ENCODE data around the gene MAPK6. TPM values are rescaled to one million over a fixed set of nuclear protein-coding genes. Genes with fewer than 3 reads are reported as not detected.

Gene MAPK6
- total RNA-seq, 1 experiment from 2014 or later = 56.4 TPM

GRCh38 chr15:52006702-52007340 lies 12.2 kb upstream of the MAPK6 start:
- Histone ChIP-seq H3K36me3 (ENCODE audit: insufficient read depth, low read length, poor library complexity, severe bottlenecking) (no peaks in the 10 kb centered on the region), H3K9me3 (ENCODE audit: low read depth, low read length, poor library complexity, severe bottlenecking) (no peaks in the 10 kb centered on the region), H3K4me3 (ENCODE audit: low read depth, low read length, poor library complexity, severe bottlenecking) (no peak overlapping the region), H3K27ac (ENCODE audit: low read depth, low read length, poor library complexity, severe bottlenecking) (no peak overlapping the region), H3K27me3 (replicated peaks; ENCODE audit: insufficient read depth, low read depth, low read length, poor library complexity) (no peaks in the 10 kb centered on the region), H3K4me1 (ENCODE audit: insufficient read depth, low read length, poor library complexity, severe bottlenecking) (no peaks in the 10 kb centered on the region)
- no peak for DNase-seq (ENCODE audit: low spot score)
- POLR2A ChIA-PET (ENCODE audit: low non-redundant PET) = no interaction called here
- intact Hi-C loops (cut with micrococcal nuclease; ENCODE audit: unreplicated experiment) = no loop called here
- CTCF ChIA-PET = no interaction called here
- no TSS peak for BruUV-seq (replicated peaks)
- no peak for TF ChIP-seq EZH2 (IDR thresholded peaks at IDR 0.05; ENCODE audit: borderline replicate concordance, low read depth, low read length, poor library complexity, severe bottlenecking)
- TF ChIP-seq, protein P1, sequence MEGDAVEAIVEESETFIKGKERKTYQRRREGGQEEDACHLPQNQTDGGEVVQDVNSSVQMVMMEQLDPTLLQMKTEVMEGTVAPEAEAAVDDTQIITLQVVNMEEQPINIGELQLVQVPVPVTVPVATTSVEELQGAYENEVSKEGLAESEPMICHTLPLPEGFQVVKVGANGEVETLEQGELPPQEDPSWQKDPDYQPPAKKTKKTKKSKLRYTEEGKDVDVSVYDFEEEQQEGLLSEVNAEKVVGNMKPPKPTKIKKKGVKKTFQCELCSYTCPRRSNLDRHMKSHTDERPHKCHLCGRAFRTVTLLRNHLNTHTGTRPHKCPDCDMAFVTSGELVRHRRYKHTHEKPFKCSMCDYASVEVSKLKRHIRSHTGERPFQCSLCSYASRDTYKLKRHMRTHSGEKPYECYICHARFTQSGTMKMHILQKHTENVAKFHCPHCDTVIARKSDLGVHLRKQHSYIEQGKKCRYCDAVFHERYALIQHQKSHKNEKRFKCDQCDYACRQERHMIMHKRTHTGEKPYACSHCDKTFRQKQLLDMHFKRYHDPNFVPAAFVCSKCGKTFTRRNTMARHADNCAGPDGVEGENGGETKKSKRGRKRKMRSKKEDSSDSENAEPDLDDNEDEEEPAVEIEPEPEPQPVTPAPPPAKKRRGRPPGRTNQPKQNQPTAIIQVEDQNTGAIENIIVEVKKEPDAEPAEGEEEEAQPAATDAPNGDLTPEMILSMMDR (conservative IDR thresholded peaks at IDR 0.05; ENCODE audit: low read depth, low read length) = no peak

- DNase-seq (ENCODE audit: low spot score) = no peak
- Histone ChIP-seq H3K4me3 (ENCODE audit: low read depth, low read length, poor library complexity, severe bottlenecking) (no peak overlapping the region), H3K9me3 (ENCODE audit: low read depth, low read length, poor library complexity, severe bottlenecking) (no peaks in the 10 kb centered on the region), H3K4me1 (ENCODE audit: insufficient read depth, low read length, poor library complexity, severe bottlenecking) (no peaks in the 10 kb centered on the region), H3K36me3 (ENCODE audit: insufficient read depth, low read length, poor library complexity, severe bottlenecking) (no peaks in the 10 kb centered on the region), H3K27ac (ENCODE audit: low read depth, low read length, poor library complexity, severe bottlenecking) (no peak overlapping the region), H3K27me3 (replicated peaks; ENCODE audit: insufficient read depth, low read depth, low read length, poor library complexity) (no peaks in the 10 kb centered on the region)
- POLR2A ChIA-PET (ENCODE audit: low non-redundant PET) = no interaction called here
- TF ChIP-seq, protein P1 (conservative IDR thresholded peaks at IDR 0.05; ENCODE audit: low read depth, low read length) = no peak
- TF ChIP-seq EZH2 (IDR thresholded peaks at IDR 0.05; ENCODE audit: borderline replicate concordance, low read depth, low read length, poor library complexity, severe bottlenecking) = no peak
- CTCF ChIA-PET = no interaction called here
- intact Hi-C loops (cut with micrococcal nuclease; ENCODE audit: unreplicated experiment) = no loop called here
- no TSS peak for BruUV-seq (replicated peaks)
Observed at GRCh38 chr15:52008359-52008697, 10.7 kb upstream of the MAPK6 start.

- no peaks in the 10 kb centered on the region for H3K9me3 ChIP-seq (ENCODE audit: low read depth, low read length, poor library complexity, severe bottlenecking)
- TF ChIP-seq, protein P1 (conservative IDR thresholded peaks at IDR 0.05; ENCODE audit: low read depth, low read length) = no peak
- no peak for TF ChIP-seq EZH2 (IDR thresholded peaks at IDR 0.05; ENCODE audit: borderline replicate concordance, low read depth, low read length, poor library complexity, severe bottlenecking)
- H3K4me1 ChIP-seq (ENCODE audit: insufficient read depth, low read length, poor library complexity, severe bottlenecking) = no peaks in the 10 kb centered on the region
- H3K36me3 ChIP-seq (ENCODE audit: insufficient read depth, low read length, poor library complexity, severe bottlenecking) = no peaks in the 10 kb centered on the region
- no peak overlapping the region for H3K4me3 ChIP-seq (ENCODE audit: low read depth, low read length, poor library complexity, severe bottlenecking)
- intact Hi-C loops (cut with micrococcal nuclease; ENCODE audit: unreplicated experiment) = no loop called here
- DNase-seq (ENCODE audit: low spot score) = no peak
- H3K27ac ChIP-seq (ENCODE audit: low read depth, low read length, poor library complexity, severe bottlenecking) = no peak overlapping the region
- H3K27me3 ChIP-seq (replicated peaks; ENCODE audit: insufficient read depth, low read depth, low read length, poor library complexity) = no peaks in the 10 kb centered on the region
- CTCF ChIA-PET = no interaction called here
- BruUV-seq (replicated peaks) = no TSS peak
- POLR2A ChIA-PET (ENCODE audit: low non-redundant PET) = no interaction called here
Observed at GRCh38 chr15:52008698-52009434, 10.2 kb upstream of the MAPK6 start.
